ENCODE data around the gene SH3PXD2A.

Gene SH3PXD2A

GRCh38 chr10:103556383-103557007 lies 298.9 kb downstream of the SH3PXD2A start:
- no peak for FAIRE-seq
- DNase-seq (ENCODE audit: insufficient read length, low spot score): no peak
- TF ChIP-seq POU2F2 (IDR thresholded peaks at IDR 0.05; ENCODE audit: low read depth, low read length) (no peak), PAX5 (IDR thresholded peaks at IDR 0.05; ENCODE audit: insufficient read depth, low read length, severe bottlenecking) (no peak), TAF1 (IDR thresholded peaks at IDR 0.05; ENCODE audit: low read depth, low read length) (no peak), SPI1 (IDR thresholded peaks at IDR 0.05; ENCODE audit: low read depth, low read length) (no peak), POLR2A (IDR thresholded peaks at IDR 0.05; ENCODE audit: low read depth, low read length) (no peak), POLR2AphosphoS5 (IDR thresholded peaks at IDR 0.05; ENCODE audit: low read depth, low read length) (no peak)

GRCh38 chr10:103555712-103556111 lies 299.7 kb downstream of the SH3PXD2A start:
- DNase-seq (ENCODE audit: insufficient read length, low spot score): no peak

GRCh38 chr10:103555325-103555649 lies 300.1 kb downstream of the SH3PXD2A start:
- no peak for FAIRE-seq
- no peak for DNase-seq (ENCODE audit: insufficient read length, low spot score)
- TF ChIP-seq POLR2AphosphoS5 (IDR thresholded peaks at IDR 0.05; ENCODE audit: low read depth, low read length) (no peak), PAX5 (IDR thresholded peaks at IDR 0.05; ENCODE audit: insufficient read depth, low read length, severe bottlenecking) (no peak), POU2F2 (IDR thresholded peaks at IDR 0.05; ENCODE audit: low read depth, low read length) (no peak)

More at GRCh38 chr10:103555712-103556111, 299.7 kb downstream of the SH3PXD2A start:
- no peak for FAIRE-seq
- TF ChIP-seq POLR2AphosphoS5 (IDR thresholded peaks at IDR 0.05; ENCODE audit: low read depth, low read length) (no peak), POLR2A (IDR thresholded peaks at IDR 0.05; ENCODE audit: low read depth, low read length) (no peak), SPI1 (IDR thresholded peaks at IDR 0.05; ENCODE audit: low read depth, low read length) (no peak), TAF1 (IDR thresholded peaks at IDR 0.05; ENCODE audit: low read depth, low read length) (no peak), PAX5 (IDR thresholded peaks at IDR 0.05; ENCODE audit: insufficient read depth, low read length, severe bottlenecking) (no peak)

GRCh38 chr10:103554488-103555324 lies 300.7 kb downstream of the SH3PXD2A start:
- DNase-seq (ENCODE audit: insufficient read length, low spot score) (no peak), FAIRE-seq (peak; percentile 78)
- TF ChIP-seq PAX5 (IDR thresholded peaks at IDR 0.05; ENCODE audit: insufficient read depth, low read length, severe bottlenecking) (no peak), SPI1 (IDR thresholded peaks at IDR 0.05; ENCODE audit: low read depth, low read length) (no peak), POLR2AphosphoS5 (IDR thresholded peaks at IDR 0.05; ENCODE audit: low read depth, low read length) (no peak), POU2F2 (IDR thresholded peaks at IDR 0.05; ENCODE audit: low read depth, low read length) (no peak), POLR2A (IDR thresholded peaks at IDR 0.05; ENCODE audit: low read depth, low read length) (no peak), TAF1 (IDR thresholded peaks at IDR 0.05; ENCODE audit: low read depth, low read length) (no peak)

GRCh38 chr10:103553743-103554487 lies 301.5 kb downstream of the SH3PXD2A start:
- FAIRE-seq (no peak), DNase-seq (ENCODE audit: insufficient read length, low spot score) (no peak)
- no peak for TF ChIP-seq TAF1 (IDR thresholded peaks at IDR 0.05; ENCODE audit: low read depth, low read length)
- TF ChIP-seq POLR2AphosphoS5 (IDR thresholded peaks at IDR 0.05; ENCODE audit: low read depth, low read length): no peak
- TF ChIP-seq PAX5 (IDR thresholded peaks at IDR 0.05; ENCODE audit: insufficient read depth, low read length, severe bottlenecking): no peak
- no peak for TF ChIP-seq POLR2A (IDR thresholded peaks at IDR 0.05; ENCODE audit: low read depth, low read length)
- TF ChIP-seq SPI1 (IDR thresholded peaks at IDR 0.05; ENCODE audit: low read depth, low read length): no peak
- TF ChIP-seq POU2F2 (IDR thresholded peaks at IDR 0.05; ENCODE audit: low read depth, low read length): no peak

GRCh38 chr10:103552856-103553742 lies 302.3 kb downstream of the SH3PXD2A start:
- no peak for TF ChIP-seq POLR2AphosphoS5 (IDR thresholded peaks at IDR 0.05; ENCODE audit: low read depth, low read length)
- TF ChIP-seq PAX5 (IDR thresholded peaks at IDR 0.05; ENCODE audit: insufficient read depth, low read length, severe bottlenecking): no peak
- no peak for TF ChIP-seq SPI1 (IDR thresholded peaks at IDR 0.05; ENCODE audit: low read depth, low read length)
- TF ChIP-seq TAF1 (IDR thresholded peaks at IDR 0.05; ENCODE audit: low read depth, low read length): no peak
- no peak for TF ChIP-seq POLR2A (IDR thresholded peaks at IDR 0.05; ENCODE audit: low read depth, low read length)
- TF ChIP-seq POU2F2 (IDR thresholded peaks at IDR 0.05; ENCODE audit: low read depth, low read length): no peak
- no peak for FAIRE-seq
- DNase-seq (ENCODE audit: insufficient read length, low spot score): no peak

GRCh38 chr10:103551619-103552602 lies 303.5 kb downstream of the SH3PXD2A start:
- TF ChIP-seq SPI1 (IDR thresholded peaks at IDR 0.05; ENCODE audit: low read depth, low read length) (peak; percentile 66), POLR2AphosphoS5 (IDR thresholded peaks at IDR 0.05; ENCODE audit: low read depth, low read length) (no peak)
- no peak for DNase-seq (ENCODE audit: insufficient read length, low spot score)
- no peak for FAIRE-seq

- DNase-seq (ENCODE audit: insufficient read length, low spot score) (no peak), FAIRE-seq (no peak)
- TF ChIP-seq TAF1 (IDR thresholded peaks at IDR 0.05; ENCODE audit: low read depth, low read length): no peak
Measured at GRCh38 chr10:103550229-103550628, 305.1 kb downstream of the SH3PXD2A start.

Measured in GM12891 (cell line).